Adrenal gland (tissue), 5 donors: ENCODE measurements around the gene FAS.

Source experiments
- POLR2A ChIP-seq, 2 donors: fragments of 450-650 bp; IDR thresholded peaks; one replicate each; pipeline ENCODE4 v1.6.1; 2017; ENCODE audit warnings: antibody characterized with exemption in 2 of 2, mild to moderate bottlenecking in 2 of 2, moderate library complexity in 1 of 2
- TF ChIP-seq, protein P1 (sequence below), 6 experiments: fragments of 450-650 bp in 4 of 6; fragments of 200-600 bp in 2 of 6; sonication (generic) in 1 of 6; IDR thresholded peaks; 1 replicate in 5 of 6; 2 replicates in 1 of 6; pipeline versions ENCODE4 v1.5.1 to v1.8.0; 2016 to 2021; ENCODE audit warnings: antibody characterized with exemption in 6 of 6, mild to moderate bottlenecking in 2 of 6, moderate library complexity in 1 of 6
- donor health status: DM: no; HTN: no; CAD: no.

DNA sequence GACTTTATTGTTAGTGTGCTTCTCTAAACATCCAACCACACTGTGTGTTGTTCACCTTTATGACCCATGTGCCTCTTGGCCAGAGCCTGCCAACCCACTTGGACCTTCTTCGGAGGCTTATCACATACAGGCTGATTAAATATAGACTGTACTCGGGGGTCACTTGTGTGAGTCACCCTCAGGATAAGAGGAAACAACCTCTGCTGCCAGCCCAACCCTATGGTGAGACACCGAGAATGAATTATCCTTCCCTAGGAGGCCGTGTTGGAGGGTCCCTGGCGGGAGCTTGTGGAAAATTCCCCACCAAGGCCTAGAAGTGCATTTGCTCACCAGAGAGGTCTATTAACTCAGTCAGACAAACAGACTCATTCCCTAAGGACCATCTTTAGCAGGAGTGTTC lies 63.0 kb downstream of the FAS start:
- TF ChIP-seq, protein P1, sequence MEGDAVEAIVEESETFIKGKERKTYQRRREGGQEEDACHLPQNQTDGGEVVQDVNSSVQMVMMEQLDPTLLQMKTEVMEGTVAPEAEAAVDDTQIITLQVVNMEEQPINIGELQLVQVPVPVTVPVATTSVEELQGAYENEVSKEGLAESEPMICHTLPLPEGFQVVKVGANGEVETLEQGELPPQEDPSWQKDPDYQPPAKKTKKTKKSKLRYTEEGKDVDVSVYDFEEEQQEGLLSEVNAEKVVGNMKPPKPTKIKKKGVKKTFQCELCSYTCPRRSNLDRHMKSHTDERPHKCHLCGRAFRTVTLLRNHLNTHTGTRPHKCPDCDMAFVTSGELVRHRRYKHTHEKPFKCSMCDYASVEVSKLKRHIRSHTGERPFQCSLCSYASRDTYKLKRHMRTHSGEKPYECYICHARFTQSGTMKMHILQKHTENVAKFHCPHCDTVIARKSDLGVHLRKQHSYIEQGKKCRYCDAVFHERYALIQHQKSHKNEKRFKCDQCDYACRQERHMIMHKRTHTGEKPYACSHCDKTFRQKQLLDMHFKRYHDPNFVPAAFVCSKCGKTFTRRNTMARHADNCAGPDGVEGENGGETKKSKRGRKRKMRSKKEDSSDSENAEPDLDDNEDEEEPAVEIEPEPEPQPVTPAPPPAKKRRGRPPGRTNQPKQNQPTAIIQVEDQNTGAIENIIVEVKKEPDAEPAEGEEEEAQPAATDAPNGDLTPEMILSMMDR (IDR thresholded peaks at IDR 0.05) = no peak
- no peak for TF ChIP-seq POLR2A (IDR thresholded peaks at IDR 0.05)
